ENCODE data around the gene POMGNT1.

- no peak for TF ChIP-seq CTCF (conservative IDR thresholded peaks at IDR 0.05 in 1 of 2, IDR thresholded peaks at IDR 0.05 in 1 of 2; ENCODE audit: extremely low read depth in 1 of 2, insufficient read depth in 1 of 2, low read depth in 1 of 2, low read length in 2 of 2)
- TF ChIP-seq EZH2 (IDR thresholded peaks at IDR 0.05; ENCODE audit: borderline replicate concordance, low read length), result no peak
Measured at GRCh38 chr1:46148318-46148717, 49.9 kb downstream of the POMGNT1 start.
